Astrocyte (in vitro differentiated cells and primary cell): ENCODE results near the gene KLHDC2. TPM values are rescaled to one million over a fixed set of nuclear protein-coding genes. Genes with fewer than 3 reads are reported as not detected.
"Not testable (repeated sequence)": the region's sequence is repeated elsewhere in the genome, so short reads cannot be mapped to it uniquely, and the experiment has no call there.

ENCODE experiments used
- DNase-seq: peaks from one replicate; pipeline ENCODE4 v3.0.0-alpha.2; 2010; ENCODE audit warnings: low read depth
- FAIRE-seq: peaks from 2 replicates; lab custom pipeline; 2011; peaks lifted over from hg19 to GRCh38; lab: Jason Lieb, UNC
- H2AFZ ChIP-seq: 2 replicates; pipeline ENCODE4 v1.6.0; 2012; ENCODE audit warnings: low read depth, low read length, inconsistent platforms
- H3K27ac ChIP-seq: 2 replicates; pipeline ENCODE4 v1.5.1; 2011; ENCODE audit warnings: low read depth, low read length, inconsistent platforms
- H3K27me3 ChIP-seq: 2 replicates; pipeline ENCODE4 v1.6.0; 2011; ENCODE audit warnings: low read length, inconsistent platforms; ENCODE audit not compliant: insufficient read depth
- H3K36me3 ChIP-seq: 2 replicates; pipeline ENCODE4 v1.5.1; 2011; ENCODE audit warnings: low read length, inconsistent platforms; ENCODE audit not compliant: insufficient read depth
- H3K4me1 ChIP-seq: 2 replicates; pipeline ENCODE4 v1.5.1; 2011; ENCODE audit warnings: low read length, inconsistent platforms; ENCODE audit not compliant: insufficient read depth
- H3K4me2 ChIP-seq: 2 replicates; pipeline ENCODE4 v1.6.0; 2012; ENCODE audit warnings: low read length, inconsistent platforms
- H3K4me3 ChIP-seq: 2 replicates; pipeline ENCODE4 v1.5.1; 2011; ENCODE audit warnings: low read depth, mild to moderate bottlenecking, low read length, inconsistent platforms; ENCODE audit not compliant: insufficient read depth
- H3K79me2 ChIP-seq: 2 replicates; pipeline ENCODE4 v1.6.0; 2012; ENCODE audit warnings: mild to moderate bottlenecking, low read length, inconsistent platforms; ENCODE audit not compliant: insufficient read depth
- H3K9ac ChIP-seq: 2 replicates; pipeline ENCODE4 v1.6.0; 2012; ENCODE audit warnings: mild to moderate bottlenecking, low read length, inconsistent platforms
- H3K9me3 ChIP-seq: 2 replicates; pipeline ENCODE4 v1.5.1; 2012; ENCODE audit warnings: low read depth, mild to moderate bottlenecking, low read length, inconsistent platforms; ENCODE audit not compliant: insufficient read depth
- H4K20me1 ChIP-seq: 2 replicates; pipeline ENCODE4 v1.6.0; 2012; ENCODE audit warnings: low read length, inconsistent platforms; ENCODE audit not compliant: insufficient read depth
- H3K27ac Mint-ChIP-seq: one replicate; pipeline ENCODE4 v1.8.0; 2021; ENCODE audit warnings: mild to moderate bottlenecking, mixed read lengths; ENCODE audit not compliant: unreplicated experiment
- H3K27me3 Mint-ChIP-seq: one replicate; pipeline ENCODE4 v1.8.0; 2021; ENCODE audit warnings: low read depth, mixed read lengths; ENCODE audit not compliant: unreplicated experiment
- H3K36me3 Mint-ChIP-seq: one replicate; pipeline ENCODE4 v1.8.0; 2021; ENCODE audit warnings: low read depth, mixed read lengths; ENCODE audit not compliant: unreplicated experiment
- H3K4me1 Mint-ChIP-seq: one replicate; pipeline ENCODE4 v1.8.0; 2021; ENCODE audit warnings: low read depth, mixed read lengths; ENCODE audit not compliant: unreplicated experiment
- H3K4me3 Mint-ChIP-seq: one replicate; pipeline ENCODE4 v1.8.0; 2021; ENCODE audit warnings: mild to moderate bottlenecking, moderate library complexity, mixed read lengths; ENCODE audit not compliant: unreplicated experiment
- H3K9me3 Mint-ChIP-seq: one replicate; pipeline ENCODE4 v1.8.0; 2021; ENCODE audit warnings: mild to moderate bottlenecking, mixed read lengths; ENCODE audit not compliant: unreplicated experiment
- CTCF ChIP-seq: IDR thresholded peaks from 2 replicates; pipeline ENCODE4 v1.5.1; 2011; ENCODE audit warnings: low read depth, mild to moderate bottlenecking, inconsistent platforms, low read length, moderate library complexity; ENCODE audit not compliant: insufficient read depth
- EZH2 ChIP-seq: IDR thresholded peaks from 2 replicates; pipeline ENCODE4 v1.6.1; 2012; ENCODE audit warnings: mild to moderate bottlenecking, low read length, inconsistent platforms; ENCODE audit not compliant: insufficient read depth
- total RNA-seq: library from RNA; stranded (reverse); gene quantifications from 2 replicates; pipeline ENCODE4 v1.2.1, GENCODE V29; 2021

KLHDC2 gene
- total RNA-seq, 1 donor from 2014 or later: 32.1 TPM

GRCh38 chr14:49774106-49774505 is 6.2 kb downstream of the KLHDC2 start:
- Mint-ChIP-seq H3K9me3 (no peaks in the 10 kb centered on the region), H3K27ac (no peak overlapping the region), H3K4me3 (no peak overlapping the region), H3K27me3 (no peaks in the 10 kb centered on the region), H3K36me3 (peaks cover 5% of the 10 kb centered on the region), H3K4me1 (peaks cover 20% of the 10 kb centered on the region)
- H3K27ac ChIP-seq: no peak overlapping the region
- peaks cover 17% of the 10 kb centered on the region for H4K20me1 ChIP-seq
- FAIRE-seq (no peak), DNase-seq (no peak)
- no peak overlapping the region for H3K4me2 ChIP-seq
- TF ChIP-seq CTCF: no peak
- no peak for TF ChIP-seq EZH2
- peaks cover 27% of the 10 kb centered on the region for H3K79me2 ChIP-seq
- H3K4me3 ChIP-seq: no peak overlapping the region
- H3K36me3 ChIP-seq: peaks cover 28% of the 10 kb centered on the region
- H3K9me3 ChIP-seq: no peaks in the 10 kb centered on the region
- no peak overlapping the region for H2AFZ ChIP-seq
- H3K9ac ChIP-seq: no peak overlapping the region
- no peaks in the 10 kb centered on the region for H3K27me3 ChIP-seq
- peaks cover 17% of the 10 kb centered on the region for H3K4me1 ChIP-seq

- peaks cover 5% of the 10 kb centered on the region for H3K36me3 Mint-ChIP-seq
Measured at GRCh38 chr14:49778421-49778820, 10.5 kb downstream of the KLHDC2 start.

GRCh38 chr14:49781040-49781439 is 13.1 kb downstream of the KLHDC2 start:
- DNase-seq, H3K27ac ChIP-seq, H3K36me3 Mint-ChIP-seq, H3K79me2 ChIP-seq, H3K4me1 ChIP-seq, H3K9ac ChIP-seq, H3K27me3 Mint-ChIP-seq, H2AFZ ChIP-seq, H3K4me1 Mint-ChIP-seq, H3K4me3 ChIP-seq, H3K27me3 ChIP-seq, FAIRE-seq, H3K4me2 ChIP-seq, H3K27ac Mint-ChIP-seq, H3K9me3 ChIP-seq, H3K9me3 Mint-ChIP-seq, H4K20me1 ChIP-seq, H3K4me3 Mint-ChIP-seq: not testable (repeated sequence)
- H3K36me3 ChIP-seq: peaks cover 70% of the 10 kb centered on the region

More at GRCh38 chr14:49778421-49778820, 10.5 kb downstream of the KLHDC2 start:
- Mint-ChIP-seq H3K27me3 (no peaks in the 10 kb centered on the region), H3K4me3 (no peak overlapping the region), H3K4me1 (peaks cover 6% of the 10 kb centered on the region), H3K9me3 (no peaks in the 10 kb centered on the region), H3K27ac (no peak overlapping the region)
- DNase-seq (no peak), FAIRE-seq (no peak)
- H3K4me2 ChIP-seq: no peak overlapping the region
- no peak overlapping the region for H3K4me3 ChIP-seq
- no peak overlapping the region for H3K27ac ChIP-seq
- no peaks in the 10 kb centered on the region for H3K9me3 ChIP-seq
- no peak overlapping the region for H3K9ac ChIP-seq
- no peak overlapping the region for H2AFZ ChIP-seq
- no peaks in the 10 kb centered on the region for H3K4me1 ChIP-seq
- TF ChIP-seq EZH2 (no peak), CTCF (no peak)
- H3K79me2 ChIP-seq: no peaks in the 10 kb centered on the region
- peaks cover 61% of the 10 kb centered on the region for H3K36me3 ChIP-seq
- no peaks in the 10 kb centered on the region for H4K20me1 ChIP-seq
- H3K27me3 ChIP-seq: no peaks in the 10 kb centered on the region
